IgD-negative memory B cell (primary cell): ENCODE data around the gene UBR7. TPM values are rescaled to one million over a fixed set of nuclear protein-coding genes. Genes with fewer than 3 reads are reported as not detected.
A peak's percentile ranks its signal among the peaks of the same experiment; 100 is the strongest.
"Not testable (repeated sequence)": the region's sequence is repeated elsewhere in the genome, so short reads cannot be mapped to it uniquely, and the experiment has no call there.

Experiments
- H3K27ac Mint-ChIP-seq, 3 donors: one replicate each; pipeline ENCODE4 v1.8.0; 2020 to 2022; ENCODE audit warnings: mild to moderate bottlenecking in 3 of 3, mixed read lengths in 3 of 3, moderate library complexity in 1 of 3
- H3K27me3 Mint-ChIP-seq: one replicate; pipeline ENCODE4 v1.8.0; 2021; ENCODE audit warnings: mixed read lengths
- H3K36me3 Mint-ChIP-seq: one replicate; pipeline ENCODE4 v1.8.0; 2020; ENCODE audit warnings: mild to moderate bottlenecking, mixed read lengths
- H3K4me1 Mint-ChIP-seq, 3 donors: one replicate each; pipeline ENCODE4 v1.8.0; 2020 to 2022; ENCODE audit warnings: mixed read lengths in 3 of 3, mild to moderate bottlenecking in 1 of 3
- H3K4me3 Mint-ChIP-seq, 4 donors: one replicate each; pipeline ENCODE4 v1.8.0; 2020 to 2022; ENCODE audit warnings: mild to moderate bottlenecking in 4 of 4, mixed read lengths in 4 of 4, moderate library complexity in 3 of 4
- H3K9me3 Mint-ChIP-seq, 3 donors: one replicate each; pipeline ENCODE4 v1.8.0; 2020 to 2021; ENCODE audit warnings: mixed read lengths in 3 of 3, mild to moderate bottlenecking in 1 of 3
- polyA plus RNA-seq: library from polyadenylated mRNA; unstranded; fragments of 300-500 nt; fragmentation: Illumina TruSeq; gene quantifications from one replicate; pipeline ENCODE4 v1.2.3, GENCODE V29; 2021

UBR7 gene
- 39.2 TPM for polyA plus RNA-seq

GRCh38 chr14:93206793-93207467 lies at the start of gene UBR7, which contains the start of gene GON7:
TSS of gene UBR7 (plus strand) at chr14:93207256. CDS start at chr14:93207292, 36 bp downstream.
TSS of gene GON7 (minus strand) at chr14:93207065. CDS start at chr14:93207037, 28 bp downstream.
- peak within 1 kb of the TSS; percentile 94 to 98 (median 95) for H3K27ac Mint-ChIP-seq
- peak within 1 kb of the TSS; percentile 96 to 100 (median 98) for H3K4me3 Mint-ChIP-seq
- peaks cover 42 to 45% (median 43%) of the 10 kb centered on the region in 3 donors for H3K4me1 Mint-ChIP-seq
- peaks cover 4% of the 10 kb centered on the region for H3K36me3 Mint-ChIP-seq
- no peaks in the 10 kb centered on the region for H3K9me3 Mint-ChIP-seq
- no peaks in the 10 kb centered on the region for H3K27me3 Mint-ChIP-seq

DNA sequence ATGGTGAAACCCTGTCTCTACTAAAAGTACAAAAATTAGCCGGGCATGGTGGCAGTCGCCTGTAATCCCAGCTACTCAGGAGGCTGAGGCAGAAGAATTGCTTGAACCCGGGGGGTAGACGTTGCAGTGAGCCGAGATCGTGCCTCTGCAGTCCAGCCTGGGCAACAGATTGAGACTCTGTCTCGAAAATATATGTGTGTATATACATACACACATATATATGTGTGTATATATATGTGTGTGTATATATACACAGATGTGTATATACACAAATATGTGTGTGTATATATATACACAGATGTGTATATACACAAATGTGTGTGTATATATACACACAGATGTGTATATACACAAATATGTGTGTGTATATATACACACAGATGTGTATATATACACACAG lies 48.7 kb upstream of the UBR7 start:
- H3K36me3 Mint-ChIP-seq, H3K4me1 Mint-ChIP-seq, H3K27ac Mint-ChIP-seq, H3K4me3 Mint-ChIP-seq, H3K27me3 Mint-ChIP-seq, H3K9me3 Mint-ChIP-seq: not testable (repeated sequence)

GRCh38 chr14:93159625-93160352 lies 47.3 kb upstream of the UBR7 start:
- H3K4me1 Mint-ChIP-seq, H3K36me3 Mint-ChIP-seq, H3K4me3 Mint-ChIP-seq, H3K27me3 Mint-ChIP-seq, H3K9me3 Mint-ChIP-seq, H3K27ac Mint-ChIP-seq: not testable (repeated sequence)

- Mint-ChIP-seq H3K36me3 (no peaks in the 10 kb centered on the region), H3K4me3 (no peak overlapping the region), H3K27me3 (no peaks in the 10 kb centered on the region), H3K27ac (no peak overlapping the region), H3K9me3 (no peaks in the 10 kb centered on the region), H3K4me1 (no peaks in the 10 kb centered on the region)
These were observed 46.7 kb upstream of the UBR7 start for GRCh38 chr14:93160353-93160801.

- H3K36me3 Mint-ChIP-seq: no peaks in the 10 kb centered on the region
- H3K4me3 Mint-ChIP-seq: no peak overlapping the region
- H3K27ac Mint-ChIP-seq: no peak overlapping the region
- no peaks in the 10 kb centered on the region for H3K27me3 Mint-ChIP-seq
- no peaks in the 10 kb centered on the region for H3K9me3 Mint-ChIP-seq
- H3K4me1 Mint-ChIP-seq: no peaks in the 10 kb centered on the region
These were observed 45.6 kb upstream of the UBR7 start for GRCh38 chr14:93161411-93161940.

GRCh38 chr14:93163564-93163963 lies 43.5 kb upstream of the UBR7 start:
- Mint-ChIP-seq H3K4me3 (no peak overlapping the region), H3K27me3 (no peaks in the 10 kb centered on the region), H3K9me3 (no peaks in the 10 kb centered on the region), H3K36me3 (no peaks in the 10 kb centered on the region), H3K27ac (no peak overlapping the region), H3K4me1 (no peaks in the 10 kb centered on the region)

DNA sequence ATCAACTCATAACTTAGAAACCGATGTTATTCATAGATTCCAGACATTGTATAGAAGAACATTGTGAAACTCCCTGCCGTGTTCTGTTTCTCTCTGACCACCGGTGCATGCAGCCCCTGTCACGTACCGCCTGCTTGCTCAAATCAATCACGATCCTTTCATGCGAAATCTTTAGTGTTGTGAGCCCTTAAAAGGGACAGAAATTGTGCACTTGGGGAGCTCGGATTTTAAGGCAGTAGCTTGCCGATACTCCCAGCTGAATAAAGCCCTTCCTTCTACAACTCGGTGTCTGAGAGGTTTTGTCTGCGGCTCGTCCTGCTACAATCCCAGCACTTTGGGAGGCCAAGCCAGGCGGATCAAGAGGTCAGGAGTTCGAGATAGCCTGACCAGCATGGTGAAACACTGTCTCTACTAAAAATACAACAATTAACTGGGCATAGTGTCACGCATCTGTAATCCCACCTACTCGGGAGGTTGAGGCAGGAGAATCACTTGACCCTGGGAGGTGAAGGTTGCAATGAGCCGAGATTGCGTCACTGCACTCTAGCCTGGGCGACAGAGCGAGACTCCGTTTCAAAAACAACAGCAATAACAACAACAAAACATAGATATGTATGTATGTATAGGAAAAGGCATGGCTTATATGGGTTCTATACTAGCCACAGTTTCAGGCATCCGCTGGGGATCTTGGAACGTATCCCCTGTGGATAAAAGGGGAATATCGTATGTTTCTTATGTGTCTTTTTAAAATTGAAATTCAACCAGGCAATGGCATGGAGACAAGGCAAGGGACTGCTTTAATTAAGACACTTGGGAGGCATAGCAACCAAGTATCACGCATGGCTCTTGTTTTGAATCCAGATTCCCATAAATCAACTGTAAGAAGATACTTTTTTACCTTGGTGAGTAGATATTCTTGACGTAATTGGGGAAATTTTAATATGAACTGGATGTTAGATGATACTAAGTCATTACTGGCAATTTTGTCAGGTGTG lies 41.5 kb upstream of the UBR7 start:
- not testable (repeated sequence) for H3K9me3 Mint-ChIP-seq, H3K36me3 Mint-ChIP-seq, H3K4me1 Mint-ChIP-seq, H3K27me3 Mint-ChIP-seq, H3K4me3 Mint-ChIP-seq
- peak overlapping the region in 1 of 3 donors; percentile 20 for H3K27ac Mint-ChIP-seq

DNA sequence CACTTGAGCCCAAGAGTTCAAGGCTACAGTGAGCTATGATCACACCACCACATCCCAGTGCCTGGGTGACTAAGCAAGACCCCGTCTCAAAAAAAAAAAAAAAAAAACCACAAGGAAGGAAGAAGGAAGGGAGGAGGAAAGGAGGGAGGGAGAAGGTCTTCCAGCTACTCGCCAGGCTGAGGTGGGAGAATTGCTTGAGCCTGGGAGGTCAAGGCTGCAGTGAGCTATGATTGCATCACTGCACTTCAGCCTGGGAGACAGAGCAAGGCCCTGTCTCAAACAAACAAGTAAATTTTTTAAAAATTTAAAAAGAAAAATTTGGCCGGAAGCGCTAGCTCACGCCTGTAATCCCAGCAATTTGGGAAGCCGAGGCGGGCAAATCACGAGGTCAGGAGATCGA lies 38.4 kb upstream of the UBR7 start:
- H3K36me3 Mint-ChIP-seq, H3K27me3 Mint-ChIP-seq, H3K4me1 Mint-ChIP-seq, H3K9me3 Mint-ChIP-seq, H3K27ac Mint-ChIP-seq, H3K4me3 Mint-ChIP-seq: not testable (repeated sequence)

GRCh38 chr14:93169619-93170018 lies 37.4 kb upstream of the UBR7 start:
- H3K27ac Mint-ChIP-seq: peak overlapping the region in 1 of 3 donors; percentile 13
- not testable (repeated sequence) for H3K4me3 Mint-ChIP-seq, H3K36me3 Mint-ChIP-seq, H3K27me3 Mint-ChIP-seq, H3K4me1 Mint-ChIP-seq, H3K9me3 Mint-ChIP-seq

DNA sequence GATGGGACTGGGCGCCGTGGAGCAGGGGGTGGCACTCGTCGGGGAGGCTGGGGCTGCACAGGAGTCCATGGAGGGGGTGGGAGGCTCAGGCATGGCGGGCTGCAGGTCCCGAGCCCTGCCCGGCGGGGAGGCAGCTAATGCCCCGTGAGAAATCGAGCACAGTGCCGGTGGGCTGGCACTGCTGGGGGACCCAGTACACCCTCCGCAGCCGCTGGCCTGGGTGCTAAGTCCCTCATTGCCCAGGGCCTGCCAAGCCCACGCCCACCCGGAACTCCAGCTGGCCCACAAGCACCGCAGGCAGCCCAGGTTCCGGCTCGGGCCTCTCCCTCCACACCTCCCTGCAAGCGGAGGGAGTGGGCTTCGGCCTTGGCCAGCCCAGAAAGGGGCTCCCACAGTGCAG lies 36.9 kb upstream of the UBR7 start:
- not testable (repeated sequence) for H3K4me1 Mint-ChIP-seq, H3K9me3 Mint-ChIP-seq, H3K4me3 Mint-ChIP-seq, H3K27me3 Mint-ChIP-seq, H3K36me3 Mint-ChIP-seq, H3K27ac Mint-ChIP-seq

GRCh38 chr14:93171376-93171775 lies 35.7 kb upstream of the UBR7 start:
- Mint-ChIP-seq H3K27me3 (no peaks in the 10 kb centered on the region), H3K9me3 (no peaks in the 10 kb centered on the region), H3K4me3 (no peak overlapping the region), H3K4me1 (no peaks in the 10 kb centered on the region), H3K27ac (no peak overlapping the region), H3K36me3 (no peaks in the 10 kb centered on the region)

GRCh38 chr14:93173943-93174395 lies 33.1 kb upstream of the UBR7 start:
- no peak overlapping the region for H3K4me3 Mint-ChIP-seq
- H3K27me3 Mint-ChIP-seq: no peaks in the 10 kb centered on the region
- no peak overlapping the region for H3K27ac Mint-ChIP-seq
- H3K36me3 Mint-ChIP-seq: no peaks in the 10 kb centered on the region
- no peaks in the 10 kb centered on the region for H3K4me1 Mint-ChIP-seq
- no peaks in the 10 kb centered on the region for H3K9me3 Mint-ChIP-seq

- H3K27ac Mint-ChIP-seq, H3K36me3 Mint-ChIP-seq, H3K4me3 Mint-ChIP-seq, H3K9me3 Mint-ChIP-seq, H3K27me3 Mint-ChIP-seq, H3K4me1 Mint-ChIP-seq: not testable (repeated sequence)
These were observed 32.3 kb upstream of the UBR7 start for GRCh38 chr14:93174731-93175130.

DNA sequence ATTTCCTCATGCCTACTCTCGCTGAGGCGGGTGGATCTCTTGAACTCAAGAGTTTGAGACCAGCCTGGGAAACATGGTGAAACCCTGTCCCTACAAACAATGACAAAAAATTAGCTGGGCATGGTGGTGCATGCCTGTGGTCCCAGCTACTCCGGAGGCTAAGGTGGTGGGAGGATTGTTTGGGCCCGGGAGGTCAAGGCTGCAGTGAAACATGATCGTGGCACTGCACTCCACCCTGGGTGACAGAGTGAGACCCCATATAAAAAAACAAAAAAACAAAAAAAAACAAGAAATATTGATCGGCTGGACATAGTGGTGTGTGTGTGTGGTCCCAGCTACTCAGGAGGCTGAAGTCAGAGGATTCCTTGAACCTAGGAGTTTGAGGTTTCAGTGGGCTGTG lies 31.6 kb upstream of the UBR7 start:
- Mint-ChIP-seq H3K4me1 (no peaks in the 10 kb centered on the region), H3K36me3 (no peaks in the 10 kb centered on the region), H3K27me3 (no peaks in the 10 kb centered on the region), H3K4me3 (no peak overlapping the region), H3K27ac (no peak overlapping the region), H3K9me3 (no peaks in the 10 kb centered on the region)
